ENCODE data around the gene CRNN. TPM values are rescaled to one million over a fixed set of nuclear protein-coding genes. Genes with fewer than 3 reads are reported as not detected.

CRNN gene
- total RNA-seq, 1 donor from 2014 or later: not detected

- Mint-ChIP-seq H3K4me1 (no peaks in the 10 kb centered on the region), H3K9me3 (peaks cover 16% of the 10 kb centered on the region), H3K36me3 (ENCODE audit: low read depth) (no peaks in the 10 kb centered on the region), H3K27ac (ENCODE audit: unreplicated experiment) (no peak overlapping the region), H3K4me3 (no peak overlapping the region), H3K27me3 (ENCODE audit: low read depth) (no peaks in the 10 kb centered on the region)
- peak; percentile 16 for DNase-seq (ENCODE audit: low read depth, low spot score)
- TF ChIP-seq, protein P1, sequence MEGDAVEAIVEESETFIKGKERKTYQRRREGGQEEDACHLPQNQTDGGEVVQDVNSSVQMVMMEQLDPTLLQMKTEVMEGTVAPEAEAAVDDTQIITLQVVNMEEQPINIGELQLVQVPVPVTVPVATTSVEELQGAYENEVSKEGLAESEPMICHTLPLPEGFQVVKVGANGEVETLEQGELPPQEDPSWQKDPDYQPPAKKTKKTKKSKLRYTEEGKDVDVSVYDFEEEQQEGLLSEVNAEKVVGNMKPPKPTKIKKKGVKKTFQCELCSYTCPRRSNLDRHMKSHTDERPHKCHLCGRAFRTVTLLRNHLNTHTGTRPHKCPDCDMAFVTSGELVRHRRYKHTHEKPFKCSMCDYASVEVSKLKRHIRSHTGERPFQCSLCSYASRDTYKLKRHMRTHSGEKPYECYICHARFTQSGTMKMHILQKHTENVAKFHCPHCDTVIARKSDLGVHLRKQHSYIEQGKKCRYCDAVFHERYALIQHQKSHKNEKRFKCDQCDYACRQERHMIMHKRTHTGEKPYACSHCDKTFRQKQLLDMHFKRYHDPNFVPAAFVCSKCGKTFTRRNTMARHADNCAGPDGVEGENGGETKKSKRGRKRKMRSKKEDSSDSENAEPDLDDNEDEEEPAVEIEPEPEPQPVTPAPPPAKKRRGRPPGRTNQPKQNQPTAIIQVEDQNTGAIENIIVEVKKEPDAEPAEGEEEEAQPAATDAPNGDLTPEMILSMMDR (conservative IDR thresholded peaks at IDR 0.05): peak; percentile 62
Observed at GRCh38 chr1:152458384-152459185, 44.5 kb upstream of the CRNN start.

- peaks cover 19% of the 10 kb centered on the region for H3K9me3 Mint-ChIP-seq
- no peak overlapping the region for H3K4me3 Mint-ChIP-seq
- TF ChIP-seq, protein P1 (conservative IDR thresholded peaks at IDR 0.05): no peak
- H3K27me3 Mint-ChIP-seq (ENCODE audit: low read depth): no peaks in the 10 kb centered on the region
- DNase-seq (ENCODE audit: low read depth, low spot score): no peak
- no peaks in the 10 kb centered on the region for H3K4me1 Mint-ChIP-seq
- H3K27ac Mint-ChIP-seq (ENCODE audit: unreplicated experiment): no peak overlapping the region
- H3K36me3 Mint-ChIP-seq (ENCODE audit: low read depth): peaks cover 3% of the 10 kb centered on the region
Observed at GRCh38 chr1:152457561-152457960, 43.5 kb upstream of the CRNN start.

GRCh38 chr1:152457071-152457470 lies 43.0 kb upstream of the CRNN start:
- Mint-ChIP-seq H3K4me1 (no peaks in the 10 kb centered on the region), H3K36me3 (ENCODE audit: low read depth) (peaks cover 3% of the 10 kb centered on the region), H3K9me3 (peaks cover 22% of the 10 kb centered on the region), H3K27me3 (ENCODE audit: low read depth) (no peaks in the 10 kb centered on the region), H3K27ac (ENCODE audit: unreplicated experiment) (no peak overlapping the region), H3K4me3 (no peak overlapping the region)
- TF ChIP-seq, protein P1 (conservative IDR thresholded peaks at IDR 0.05): no peak
- DNase-seq (ENCODE audit: low read depth, low spot score): no peak

GRCh38 chr1:152451254-152451653 lies 37.2 kb upstream of the CRNN start:
- H3K9me3 Mint-ChIP-seq: peaks cover 16% of the 10 kb centered on the region
- DNase-seq (ENCODE audit: low read depth, low spot score): no peak
- H3K4me1 Mint-ChIP-seq: no peaks in the 10 kb centered on the region
- no peak overlapping the region for H3K27ac Mint-ChIP-seq (ENCODE audit: unreplicated experiment)
- H3K36me3 Mint-ChIP-seq (ENCODE audit: low read depth): peaks cover 3% of the 10 kb centered on the region
- H3K27me3 Mint-ChIP-seq (ENCODE audit: low read depth): no peaks in the 10 kb centered on the region
- no peak overlapping the region for H3K4me3 Mint-ChIP-seq
- TF ChIP-seq, protein P1 (conservative IDR thresholded peaks at IDR 0.05): no peak

DNA sequence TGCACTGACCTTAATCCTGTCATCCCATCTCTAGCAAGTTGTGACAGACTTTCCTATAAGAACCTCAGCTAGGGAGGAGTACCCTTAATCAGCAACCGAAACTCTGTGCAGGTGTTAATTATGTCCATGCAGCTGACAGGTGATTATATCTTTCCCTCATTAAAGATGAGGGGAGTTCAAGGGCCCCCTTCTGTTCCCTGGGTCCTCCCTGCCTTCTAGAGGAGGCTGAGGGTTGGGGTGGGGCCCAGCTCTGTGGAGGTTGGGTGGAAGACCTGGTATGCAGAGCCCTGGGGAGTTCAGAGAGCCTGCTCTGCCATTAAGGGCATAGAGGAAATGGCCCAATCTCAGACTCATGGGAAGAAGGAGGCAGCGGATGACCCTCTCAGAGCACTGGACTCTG lies 35.6 kb upstream of the CRNN start:
- Mint-ChIP-seq H3K36me3 (ENCODE audit: low read depth) (peaks cover 3% of the 10 kb centered on the region), H3K27ac (ENCODE audit: unreplicated experiment) (no peak overlapping the region), H3K4me3 (no peak overlapping the region), H3K27me3 (ENCODE audit: low read depth) (no peaks in the 10 kb centered on the region), H3K9me3 (peaks cover 16% of the 10 kb centered on the region), H3K4me1 (no peaks in the 10 kb centered on the region)
- TF ChIP-seq, protein P1 (conservative IDR thresholded peaks at IDR 0.05): no peak
- DNase-seq (ENCODE audit: low read depth, low spot score): no peak

All from neural crest cell (in vitro differentiated cells).